SK-N-SH treated with all-trans-retinoic acid at 6 μM for 48 hours (cell line): ENCODE results near the gene GPR62.

Experiments used
- ATAC-seq: fragments of 200-7000 bp; cut with Tn5 transposase; 3 replicates; pipeline ENCODE4 v1.9.1; 2020; ENCODE audit warnings: mild to moderate bottlenecking, moderate library complexity
- BACH2 ChIP-seq: fragments of 250-450 bp; sonication (Bioruptor Pico); IDR thresholded peaks from 2 replicates; pipeline ENCODE4 v1.9.0; 2021; ENCODE audit warnings: mild to moderate bottlenecking, borderline replicate concordance
- CREB5 ChIP-seq: fragments of 250-450 bp; sonication (Bioruptor Pico); IDR thresholded peaks from 2 replicates; pipeline ENCODE4 v1.5.1; 2020; ENCODE audit warnings: low read depth, mild to moderate bottlenecking, moderate library complexity
- CSDC2 ChIP-seq: fragments of 250-450 bp; sonication (Bioruptor Pico); IDR thresholded peaks from 2 replicates; pipeline ENCODE4 v1.5.0; 2020; ENCODE audit warnings: mild to moderate bottlenecking, moderate library complexity
- ESRRG ChIP-seq: fragments of 250-450 bp; sonication (Bioruptor Pico); IDR thresholded peaks from 2 replicates; pipeline ENCODE4 v1.6.1; 2021; ENCODE audit warnings: mild to moderate bottlenecking
- GLIS3 ChIP-seq: fragments of 250-450 bp; sonication (Bioruptor Pico); IDR thresholded peaks from 2 replicates; pipeline ENCODE4 v1.5.0; 2020; ENCODE audit warnings: mild to moderate bottlenecking, moderate library complexity
- OSR1 ChIP-seq: fragments of 250-450 bp; sonication (Bioruptor Pico); IDR thresholded peaks from 2 replicates; pipeline ENCODE4 v1.8.0; 2022; ENCODE audit warnings: moderate library complexity, mild to moderate bottlenecking, inconsistent platforms
- PATZ1 ChIP-seq: fragments of 250-450 bp; sonication (Bioruptor Pico); IDR thresholded peaks from 2 replicates; pipeline ENCODE4 v1.8.0; 2020; ENCODE audit warnings: mild to moderate bottlenecking, moderate library complexity, borderline replicate concordance
- PPARA ChIP-seq: fragments of 250-450 bp; sonication (Bioruptor Pico); IDR thresholded peaks from 2 replicates; pipeline ENCODE4 v1.5.0; 2020; ENCODE audit warnings: mild to moderate bottlenecking, borderline replicate concordance
- RARB ChIP-seq: fragments of 250-450 bp; sonication (Bioruptor Pico); IDR thresholded peaks from 2 replicates; pipeline ENCODE4 v1.8.0; 2021; ENCODE audit warnings: mild to moderate bottlenecking, moderate library complexity
- SNAI2 ChIP-seq: fragments of 250-450 bp; sonication (Bioruptor Pico); IDR thresholded peaks from 2 replicates; pipeline ENCODE4 v1.5.0; 2020; ENCODE audit warnings: mild to moderate bottlenecking, moderate library complexity
- TCF4 ChIP-seq: fragments of 250-450 bp; sonication (Bioruptor Pico); IDR thresholded peaks from 2 replicates; pipeline ENCODE4 v1.8.0; 2021; ENCODE audit warnings: mild to moderate bottlenecking, moderate library complexity, borderline replicate concordance
- TSHZ2 ChIP-seq: fragments of 250-450 bp; sonication (Bioruptor Pico); IDR thresholded peaks from 2 replicates; pipeline ENCODE4 v1.5.0; 2020; ENCODE audit warnings: mild to moderate bottlenecking, moderate library complexity
- ZC3H10 ChIP-seq: fragments of 250-450 bp; sonication (Bioruptor Pico); IDR thresholded peaks from 2 replicates; pipeline ENCODE4 v1.5.1; 2021; ENCODE audit warnings: mild to moderate bottlenecking, moderate library complexity
- ZFP3 ChIP-seq: fragments of 250-450 bp; sonication (Bioruptor Pico); IDR thresholded peaks from 2 replicates; pipeline ENCODE4 v1.5.0; 2020; ENCODE audit warnings: mild to moderate bottlenecking, moderate library complexity
- ZNF565 ChIP-seq: fragments of 450-650 bp; formaldehyde crosslinking; conservative IDR thresholded peaks from 2 replicates; pipeline ENCODE4 v1.5.0; 2020; ENCODE audit warnings: low read depth, mild to moderate bottlenecking, moderate library complexity
- ZNF70 ChIP-seq: fragments of 450-650 bp; formaldehyde crosslinking; IDR thresholded peaks from 2 replicates; pipeline ENCODE4 v1.5.0; 2020; ENCODE audit warnings: mild to moderate bottlenecking, moderate library complexity
- ZNF8 ChIP-seq: fragments of 450-650 bp; formaldehyde crosslinking; IDR thresholded peaks from 2 replicates; pipeline ENCODE4 v1.5.0; 2020; ENCODE audit warnings: mild to moderate bottlenecking, moderate library complexity
- TF ChIP-seq, protein P1 (sequence below): fragments of 250-450 bp; sonication (Bioruptor Pico); IDR thresholded peaks from 2 replicates; pipeline ENCODE4 v1.8.0; 2021; ENCODE audit warnings: low read depth, mild to moderate bottlenecking, moderate library complexity, borderline replicate concordance

Gene GPR62

DNA sequence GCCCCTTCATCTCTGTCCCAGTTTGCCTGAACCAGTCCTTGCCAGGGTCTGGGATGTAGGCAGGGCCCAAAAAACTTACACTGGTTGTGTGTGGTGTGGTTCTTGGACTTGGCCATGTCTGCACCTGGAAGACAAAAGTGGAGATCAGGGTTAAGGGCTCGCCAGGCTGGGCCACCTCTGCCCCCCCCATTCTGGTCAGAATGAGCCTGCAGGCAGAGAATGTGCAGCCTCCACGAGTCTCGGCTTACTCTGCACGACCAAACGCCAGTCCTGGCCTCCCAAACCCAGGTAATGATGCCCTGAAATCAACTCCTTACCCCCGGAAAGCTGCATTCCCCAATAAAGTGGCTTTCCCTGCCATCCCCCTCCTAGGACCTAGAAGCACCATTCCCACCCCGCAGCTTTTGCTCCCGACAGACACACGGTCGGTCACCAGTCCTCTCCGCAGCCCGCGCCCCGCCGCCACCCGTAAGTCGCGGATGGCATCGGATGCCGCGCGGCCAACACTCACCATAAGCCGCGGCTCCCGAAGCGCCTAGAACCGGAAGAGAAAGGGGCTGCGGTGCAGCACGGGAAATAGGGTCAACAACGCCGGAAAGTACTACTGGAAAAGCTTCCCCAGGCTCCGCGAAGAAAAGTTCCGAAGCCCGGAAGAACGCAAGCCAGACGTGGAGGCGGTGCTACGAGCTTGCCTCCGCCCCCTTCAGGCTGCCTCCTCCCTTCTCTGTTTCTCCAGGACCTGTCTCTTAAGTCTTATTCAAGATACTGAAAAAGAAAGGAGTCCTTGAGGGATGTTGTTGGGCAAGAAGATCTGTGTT, 40.4 kb downstream of the GPR62 start, which contains the start of gene RPL29:
Gene RPL29, minus strand, starts transcription at position 550 of the 818 bp plus-strand sequence. Its CDS starts 434 bp downstream, at position 116.
- ATAC-seq = peak; percentile 91

DNA sequence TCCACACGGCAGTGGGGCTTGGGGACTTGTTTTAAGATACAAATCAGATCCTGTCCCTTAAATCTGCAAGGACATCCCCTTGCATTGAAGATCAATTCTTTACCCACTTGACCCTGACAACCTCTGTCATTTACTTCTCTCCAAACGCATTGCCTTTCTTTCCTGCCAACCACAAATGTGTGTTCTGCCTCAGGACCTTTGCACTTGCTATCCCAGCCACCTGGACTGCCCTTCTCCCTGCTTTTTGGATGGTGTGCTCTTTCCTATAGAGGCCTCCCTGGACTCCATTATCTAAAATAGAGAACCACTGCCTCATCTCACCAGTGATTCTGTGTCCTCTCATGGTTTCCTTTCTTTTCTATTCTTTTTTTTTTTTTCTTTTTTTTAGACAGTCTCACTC, 42.0 kb downstream of the GPR62 start:
- ATAC-seq = no peak
- TF ChIP-seq PPARA (CRISPR knock-in tag) (no peak), CSDC2 (CRISPR knock-in tag) (no peak), ZFP3 (CRISPR knock-in tag) (no peak), OSR1 (CRISPR knock-in tag) (no peak), TCF4 (CRISPR knock-in tag) (no peak), ZNF565 (CRISPR knock-in tag) (no peak), SNAI2 (no peak), TSHZ2 (CRISPR knock-in tag) (no peak), BACH2 (no peak)

More for the DNA sequence above, 40.4 kb downstream of the GPR62 start, which contains the start of gene RPL29:
- TF ChIP-seq ZNF565 (CRISPR knock-in tag) (no peak), GLIS3 (no peak), PATZ1 (CRISPR knock-in tag) (0 out of 2 replicates have a peak, but pooled peaks have one; percentile 13), ZFP3 (CRISPR knock-in tag) (no peak)

DNA sequence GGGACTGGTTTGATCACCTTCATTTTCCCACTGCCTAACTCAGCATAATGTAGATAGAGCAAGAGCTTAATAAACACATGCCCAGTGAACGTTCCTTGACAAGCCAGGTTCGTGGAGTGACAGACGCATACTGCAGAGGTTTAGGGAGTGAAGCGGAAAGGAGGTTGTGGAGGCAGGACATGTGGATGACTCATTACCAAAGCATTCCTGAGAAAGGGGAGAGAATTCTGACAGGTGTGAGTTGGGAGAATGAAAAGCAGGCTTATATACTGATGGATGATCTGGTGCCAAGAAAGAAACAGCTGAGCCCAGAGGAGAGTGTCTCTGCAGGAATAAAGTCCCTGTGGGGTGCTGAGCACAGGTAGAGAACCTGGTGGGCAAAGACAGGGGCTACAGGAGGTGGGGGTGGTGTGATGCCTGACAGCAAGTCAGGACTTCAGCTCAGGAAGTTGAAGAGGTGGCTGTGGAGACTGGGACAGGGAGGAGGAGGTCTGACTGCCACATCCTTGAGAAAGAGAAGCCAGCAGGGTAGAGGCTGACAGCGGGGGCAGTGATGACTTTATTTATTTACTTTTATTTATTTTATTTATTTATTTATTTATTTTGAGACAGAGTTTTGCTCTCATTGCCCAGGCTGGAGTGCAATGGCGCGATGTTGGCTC, 42.9 kb downstream of the GPR62 start:
- TF ChIP-seq ZNF565 (CRISPR knock-in tag) (no peak), CSDC2 (CRISPR knock-in tag) (no peak), TSHZ2 (CRISPR knock-in tag) (no peak), CREB5 (CRISPR knock-in tag) (no peak), OSR1 (CRISPR knock-in tag) (no peak), ESRRG (CRISPR knock-in tag) (no peak), RARB (CRISPR knock-in tag) (no peak), ZC3H10 (CRISPR knock-in tag) (no peak), PATZ1 (CRISPR knock-in tag) (no peak), ZNF8 (no peak), BACH2 (no peak), ZNF70 (CRISPR knock-in tag) (no peak)
- TF ChIP-seq, protein P1, sequence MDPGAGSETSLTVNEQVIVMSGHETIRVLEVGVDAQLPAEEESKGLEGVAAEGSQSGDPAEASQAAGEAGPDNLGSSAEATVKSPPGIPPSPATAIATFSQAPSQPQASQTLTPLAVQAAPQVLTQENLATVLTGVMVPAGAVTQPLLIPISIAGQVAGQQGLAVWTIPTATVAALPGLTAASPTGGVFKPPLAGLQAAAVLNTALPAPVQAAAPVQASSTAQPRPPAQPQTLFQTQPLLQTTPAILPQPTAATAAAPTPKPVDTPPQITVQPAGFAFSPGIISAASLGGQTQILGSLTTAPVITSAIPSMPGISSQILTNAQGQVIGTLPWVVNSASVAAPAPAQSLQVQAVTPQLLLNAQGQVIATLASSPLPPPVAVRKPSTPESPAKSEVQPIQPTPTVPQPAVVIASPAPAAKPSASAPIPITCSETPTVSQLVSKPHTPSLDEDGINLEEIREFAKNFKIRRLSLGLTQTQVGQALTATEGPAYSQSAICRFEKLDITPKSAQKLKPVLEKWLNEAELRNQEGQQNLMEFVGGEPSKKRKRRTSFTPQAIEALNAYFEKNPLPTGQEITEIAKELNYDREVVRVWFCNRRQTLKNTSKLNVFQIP = no peak
- no peak for ATAC-seq
